ENCODE data around the gene DDX1. TPM values are rescaled to one million over a fixed set of nuclear protein-coding genes. Genes with fewer than 3 reads are reported as not detected.

Gene DDX1
- total RNA-seq, 1 donor from 2014 or later = 58.5 TPM

- DNase-seq (ENCODE audit: low read depth) = no peak
- Histone ChIP-seq H3K36me3 (ENCODE audit: control insufficient read depth, insufficient read depth, low read length) (no peaks in the 10 kb centered on the region), H3K4me3 (ENCODE audit: low read depth, low read length) (no peak overlapping the region), H3K27me3 (ENCODE audit: control insufficient read depth, insufficient read depth, low read length) (no peaks in the 10 kb centered on the region)
- TF ChIP-seq CTCF (IDR thresholded peaks at IDR 0.05; ENCODE audit: insufficient read depth, low read length, poor library complexity, severe bottlenecking) = no peak
These were observed 2.9 kb downstream of the DDX1 start for GRCh38 chr2:15594291-15595256.

GRCh38 chr2:15595342-15595905 is 3.8 kb downstream of the DDX1 start:
- H3K27me3 ChIP-seq (ENCODE audit: control insufficient read depth, insufficient read depth, low read length) = no peaks in the 10 kb centered on the region
- no peak for DNase-seq (ENCODE audit: low read depth)
- no peak overlapping the region for H3K4me3 ChIP-seq (ENCODE audit: low read depth, low read length)
- peaks cover 1% of the 10 kb centered on the region for H3K36me3 ChIP-seq (ENCODE audit: control insufficient read depth, insufficient read depth, low read length)
- TF ChIP-seq CTCF (IDR thresholded peaks at IDR 0.05; ENCODE audit: insufficient read depth, low read length, poor library complexity, severe bottlenecking) = no peak

GRCh38 chr2:15595936-15596335 is 4.3 kb downstream of the DDX1 start:
- DNase-seq (ENCODE audit: low read depth) = no peak
- Histone ChIP-seq H3K27me3 (ENCODE audit: control insufficient read depth, insufficient read depth, low read length) (no peaks in the 10 kb centered on the region), H3K36me3 (ENCODE audit: control insufficient read depth, insufficient read depth, low read length) (peaks cover 1% of the 10 kb centered on the region), H3K4me3 (ENCODE audit: low read depth, low read length) (no peak overlapping the region)
- TF ChIP-seq CTCF (IDR thresholded peaks at IDR 0.05; ENCODE audit: insufficient read depth, low read length, poor library complexity, severe bottlenecking) = no peak

GRCh38 chr2:15596350-15596749 is 4.7 kb downstream of the DDX1 start:
- no peak overlapping the region for H3K4me3 ChIP-seq (ENCODE audit: low read depth, low read length)
- H3K36me3 ChIP-seq (ENCODE audit: control insufficient read depth, insufficient read depth, low read length) = peaks cover 1% of the 10 kb centered on the region
- no peak for TF ChIP-seq CTCF (IDR thresholded peaks at IDR 0.05; ENCODE audit: insufficient read depth, low read length, poor library complexity, severe bottlenecking)
- DNase-seq (ENCODE audit: low read depth) = no peak
- no peaks in the 10 kb centered on the region for H3K27me3 ChIP-seq (ENCODE audit: control insufficient read depth, insufficient read depth, low read length)

- Histone ChIP-seq H3K36me3 (ENCODE audit: control insufficient read depth, insufficient read depth, low read length) (peaks cover 1% of the 10 kb centered on the region), H3K27me3 (ENCODE audit: control insufficient read depth, insufficient read depth, low read length) (no peaks in the 10 kb centered on the region), H3K4me3 (ENCODE audit: low read depth, low read length) (no peak overlapping the region)
- no peak for DNase-seq (ENCODE audit: low read depth)
- no peak for TF ChIP-seq CTCF (IDR thresholded peaks at IDR 0.05; ENCODE audit: insufficient read depth, low read length, poor library complexity, severe bottlenecking)
These were observed 5.3 kb downstream of the DDX1 start for GRCh38 chr2:15596968-15597367.
